Gastrocnemius medialis (tissue), 4 donors: ENCODE measurements around the gene PUS3. TPM values are rescaled to one million over a fixed set of nuclear protein-coding genes. Genes with fewer than 3 reads are reported as not detected.
"Not testable (repeated sequence)": the region's sequence is repeated elsewhere in the genome, so short reads cannot be mapped to it uniquely, and the experiment has no call there.

ENCODE experiments used
- ATAC-seq, 2 donors: fragments of 150-250 bp; one replicate each; pipeline ENCODE4 v1.9.1; 2016
- DNase-seq, 2 donors: peaks; one replicate each; pipeline ENCODE4 v3.0.0-alpha.2; 2019
- H3K27ac ChIP-seq, 4 donors: fragments of 200-600 bp; sonication (generic); 1 replicate in 1 of 4; 2 replicates in 3 of 4; pipeline ENCODE4 v1.5.1; 2016 to 2018; ENCODE audit warnings: mild to moderate bottlenecking in 2 of 4, moderate library complexity in 1 of 4
- H3K27me3 ChIP-seq, 3 donors: fragments of 200-600 bp; sonication (generic) in 2 of 3; 1 replicate in 1 of 3; 2 replicates in 2 of 3; pipeline versions ENCODE4 v1.5.1 to v1.6.0; 2016 to 2019; ENCODE audit warnings: mild to moderate bottlenecking in 1 of 3, moderate library complexity in 1 of 3
- H3K36me3 ChIP-seq, 2 donors: fragments of 200-600 bp; sonication (generic) in 1 of 2; one replicate each; pipeline ENCODE4 v1.5.1; 2017 to 2018
- H3K4me1 ChIP-seq, 2 donors: fragments of 200-600 bp; sonication (generic) in 1 of 2; one replicate each; pipeline ENCODE4 v1.5.1; 2016 to 2017; ENCODE audit warnings: mild to moderate bottlenecking in 2 of 2
- H3K4me3 ChIP-seq, 4 donors: fragments of 200-600 bp; sonication (generic) in 3 of 4; 1 replicate in 1 of 4; 2 replicates in 3 of 4; pipeline ENCODE4 v1.5.1; 2016 to 2019; ENCODE audit warnings: mild to moderate bottlenecking in 2 of 4
- H3K9me3 ChIP-seq, 3 donors: fragments of 200-600 bp; sonication (generic) in 2 of 3; 1 replicate in 1 of 3; 2 replicates in 2 of 3; pipeline ENCODE4 v1.5.1; 2016 to 2019
- CTCF ChIP-seq, 5 experiments: fragments of 450-650 bp in 3 of 5; fragments of 200-600 bp in 2 of 5; sonication (generic) in 2 of 5; IDR thresholded peaks in 4 of 5; conservative IDR thresholded peaks in 1 of 5; 1 replicate in 4 of 5; 2 replicates in 1 of 5; pipeline ENCODE4 v1.5.1; 2016 to 2019; ENCODE audit warnings: antibody characterized with exemption in 5 of 5, mild to moderate bottlenecking in 3 of 5, moderate library complexity in 3 of 5
- POLR2A ChIP-seq, 2 donors: fragments of 450-650 bp; IDR thresholded peaks; one replicate each; pipeline ENCODE4 v1.6.1; 2017; ENCODE audit warnings: antibody characterized with exemption in 2 of 2, mild to moderate bottlenecking in 2 of 2, moderate library complexity in 2 of 2
- in situ Hi-C, 4 donors: fragments of 200-750 bp; cut with MboI; loops; one replicate each; pipeline versions ENCODE4 v1.15.0 to v1.8.0; 2017; ENCODE audit warnings: low sequenced_read_pairs in 4 of 4
- intact Hi-C: fragments of 100-400 bp; cut with DNase I; formaldehyde crosslinking; loops from one replicate; pipeline ENCODE4 v1.15.1; 2023; ENCODE audit warnings: low total_unique reads
- total RNA-seq, 4 donors: library from RNA; depleted of rRNA; stranded (reverse); fragments of >200 nt; gene quantifications; one replicate each; pipeline versions ENCODE4 v1.1.0 to v1.2.3, GENCODE V29; 2016

PUS3 gene
- total RNA-seq, 4 donors from 2014 or later: 7.0 to 13.5 (median 11.7) TPM

GRCh38 chr11:125918140-125918840, 15.3 kb upstream of the PUS3 start:
- Histone ChIP-seq H3K4me1 (no peaks in the 10 kb centered on the region), H3K27ac (no peak overlapping the region), H3K4me3 (no peak overlapping the region), H3K36me3 (no peaks in the 10 kb centered on the region), H3K27me3 (peaks cover 0 to 7% (median 0%) of the 10 kb centered on the region in 3 donors), H3K9me3 (no peaks in the 10 kb centered on the region)
- in situ Hi-C loops: no loop called here
- intact Hi-C loops: no loop called here
- no peak for TF ChIP-seq POLR2A (IDR thresholded peaks at IDR 0.05)
- no peak for TF ChIP-seq CTCF (IDR thresholded peaks at IDR 0.05 in 4 of 5, conservative IDR thresholded peaks at IDR 0.05 in 1 of 5)
- DNase-seq (no peak), ATAC-seq (no peak)

GRCh38 chr11:125916683-125917347, 13.8 kb upstream of the PUS3 start:
- ATAC-seq: no peak
- no peak overlapping the region for H3K27ac ChIP-seq
- intact Hi-C loops: no loop called here
- no peak overlapping the region for H3K4me3 ChIP-seq
- in situ Hi-C loops: no loop called here
- H3K36me3 ChIP-seq: no peaks in the 10 kb centered on the region
- H3K27me3 ChIP-seq: peaks cover 0 to 7% (median 0%) of the 10 kb centered on the region in 3 donors
- H3K9me3 ChIP-seq: no peaks in the 10 kb centered on the region
- H3K4me1 ChIP-seq: no peaks in the 10 kb centered on the region
- TF ChIP-seq CTCF (IDR thresholded peaks at IDR 0.05 in 4 of 5, conservative IDR thresholded peaks at IDR 0.05 in 1 of 5): no peak
- no peak for TF ChIP-seq POLR2A (IDR thresholded peaks at IDR 0.05)
- DNase-seq: no peak

- ATAC-seq, H3K27me3 ChIP-seq, H3K9me3 ChIP-seq, in situ Hi-C loops, intact Hi-C loops, DNase-seq, H3K27ac ChIP-seq, H3K4me3 ChIP-seq, H3K4me1 ChIP-seq, H3K36me3 ChIP-seq: not testable (repeated sequence)
These were observed 11.6 kb upstream of the PUS3 start for GRCh38 chr11:125914601-125915000.

DNA sequence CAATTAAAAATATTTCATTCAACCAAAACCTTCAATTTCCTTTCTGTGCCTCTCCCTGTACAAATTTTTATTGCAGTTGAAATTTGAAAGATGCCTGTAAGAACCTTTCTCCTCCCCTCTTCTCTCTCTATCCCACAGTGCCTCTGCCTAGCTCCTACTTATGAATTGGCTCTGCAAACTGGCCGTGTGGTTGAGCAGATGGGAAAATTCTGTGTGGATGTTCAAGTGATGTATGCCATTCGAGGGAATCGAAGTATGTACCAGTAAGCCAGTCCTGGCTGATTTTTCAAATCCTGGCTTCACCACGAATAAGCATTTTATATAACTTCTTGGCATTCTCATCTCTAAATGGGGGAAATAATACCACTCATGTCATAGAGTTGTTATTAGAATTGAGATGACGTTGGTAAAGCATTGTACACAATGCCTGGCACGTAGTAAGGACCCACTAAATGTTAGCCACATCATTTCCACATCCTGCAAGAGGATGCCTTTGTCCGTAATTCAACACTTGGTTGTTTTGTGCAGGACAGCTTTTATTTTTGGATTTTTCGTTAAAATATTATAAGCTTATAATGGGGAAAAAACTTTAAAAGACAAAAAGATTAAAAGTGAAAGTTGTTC, 7.3 kb upstream of the PUS3 start:
- Histone ChIP-seq H3K4me1 (no peaks in the 10 kb centered on the region), H3K27ac (no peak overlapping the region), H3K27me3 (peaks cover 7 to 14% (median 8%) of the 10 kb centered on the region in 3 donors), H3K4me3 (no peak overlapping the region), H3K9me3 (no peaks in the 10 kb centered on the region), H3K36me3 (no peaks in the 10 kb centered on the region)
- ATAC-seq: no peak
- intact Hi-C loops: no loop called here
- in situ Hi-C loops: no loop called here
- TF ChIP-seq POLR2A (IDR thresholded peaks at IDR 0.05) (no peak), CTCF (IDR thresholded peaks at IDR 0.05 in 4 of 5, conservative IDR thresholded peaks at IDR 0.05 in 1 of 5) (no peak)
- DNase-seq: no peak

- Histone ChIP-seq H3K27ac (no peak overlapping the region), H3K9me3 (no peaks in the 10 kb centered on the region), H3K4me1 (peaks cover 11 to 24% of the 10 kb centered on the region in 2 donors), H3K36me3 (peaks cover 0 to 8% of the 10 kb centered on the region in 2 donors), H3K27me3 (peaks cover 24 to 28% (median 25%) of the 10 kb centered on the region in 3 donors), H3K4me3 (peak overlapping the region; percentile 62 to 85 (median 74))
- DNase-seq: no peak
- in situ Hi-C loops (no loop called here), intact Hi-C loops (loop anchor here (5.0 kb wide), 1 partner anchor 208 kb away; no protein-coding TSS in a partner anchor)
- TF ChIP-seq POLR2A (IDR thresholded peaks at IDR 0.05) (no peak), CTCF (IDR thresholded peaks at IDR 0.05 in 4 of 5, conservative IDR thresholded peaks at IDR 0.05 in 1 of 5) (no peak)
- ATAC-seq: no peak
These were observed 1.7 kb upstream of the PUS3 start for GRCh38 chr11:125904678-125905077.
